GM19438 (cell line): Measurements from ENCODE around the gene PHTF2.

Experiments used
- ATAC-seq: cut with Tn5 transposase; IDR thresholded peaks from one replicate; pipeline ENCODE4 v1.9.1; 2021; ENCODE audit warnings: low read depth; ENCODE audit not compliant: unreplicated experiment

Gene PHTF2

DNA sequence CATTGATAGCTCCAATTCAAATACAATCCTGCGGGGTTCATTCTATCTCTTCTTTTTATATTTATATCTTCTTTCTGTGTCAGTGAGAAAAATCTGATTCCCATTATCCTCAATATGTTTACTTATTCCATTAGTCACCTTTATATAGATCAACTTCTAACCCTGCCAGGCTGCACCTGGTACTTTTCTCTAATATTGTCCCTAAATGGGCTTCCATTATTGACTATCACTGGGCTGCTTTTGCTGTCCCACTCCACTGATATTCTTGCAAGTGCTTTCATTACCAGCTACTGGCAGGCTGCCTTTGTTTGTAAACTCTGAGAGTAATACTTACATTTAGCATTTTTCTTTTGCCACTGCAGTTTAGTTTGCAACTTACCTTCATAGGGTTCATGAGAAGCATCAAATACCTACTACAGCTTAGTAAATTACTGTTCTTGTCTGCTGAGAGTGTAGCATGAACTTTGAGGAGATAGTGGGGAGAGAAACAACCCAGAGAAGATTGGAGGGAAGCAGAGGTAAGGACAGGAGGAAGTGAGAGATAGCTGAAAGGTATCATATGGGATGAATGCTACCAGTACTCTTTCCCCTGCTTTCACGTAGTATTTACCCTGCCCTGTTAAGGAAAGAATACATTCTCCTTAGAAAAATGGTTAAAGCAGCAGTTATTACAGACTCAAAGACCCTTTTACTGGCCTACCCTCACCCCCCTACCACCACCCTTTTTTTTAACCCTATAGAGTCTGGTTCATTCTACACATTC is 119.1 kb downstream of the PHTF2 start:
- no peak for ATAC-seq

DNA sequence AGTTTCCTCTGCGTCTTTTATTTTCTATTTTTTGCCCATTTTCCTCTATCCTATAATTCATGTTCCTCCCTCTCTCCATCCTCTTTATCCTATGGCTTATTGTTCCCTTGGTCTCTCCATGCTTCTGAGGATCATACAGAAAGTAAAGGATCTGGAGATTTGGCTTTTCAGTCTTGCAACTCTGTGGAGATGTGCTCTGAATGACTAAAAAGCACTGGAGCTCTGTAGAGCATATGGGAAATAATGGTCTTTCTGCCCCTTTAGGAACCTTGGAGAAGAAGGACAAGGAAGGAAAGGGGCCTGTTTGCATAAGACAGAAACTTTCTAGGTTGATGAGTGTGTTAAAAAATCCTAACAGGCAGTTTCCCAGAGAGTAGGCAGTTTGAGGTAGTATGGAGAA is 120.1 kb downstream of the PHTF2 start:
- ATAC-seq: no peak

DNA sequence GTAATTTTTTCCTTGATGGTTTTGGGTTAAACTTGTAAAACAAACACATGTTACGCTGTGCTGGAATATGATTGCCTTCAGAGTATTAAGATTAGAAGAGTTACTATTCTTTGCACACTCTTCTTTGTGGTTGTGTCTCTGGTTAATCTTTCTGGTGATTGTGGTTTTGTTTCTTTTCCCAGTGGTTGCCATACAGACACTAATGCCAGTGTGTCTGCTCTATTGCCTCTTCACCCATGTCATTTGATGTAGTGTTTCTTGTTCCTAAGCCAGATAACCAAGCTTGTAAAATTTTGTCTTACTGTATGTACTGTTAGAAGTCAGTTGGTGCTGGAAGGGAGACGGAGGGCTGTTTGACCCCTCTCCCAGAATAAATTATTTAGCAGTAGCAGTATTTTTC is 124.8 kb downstream of the PHTF2 start:
- no peak for ATAC-seq

DNA sequence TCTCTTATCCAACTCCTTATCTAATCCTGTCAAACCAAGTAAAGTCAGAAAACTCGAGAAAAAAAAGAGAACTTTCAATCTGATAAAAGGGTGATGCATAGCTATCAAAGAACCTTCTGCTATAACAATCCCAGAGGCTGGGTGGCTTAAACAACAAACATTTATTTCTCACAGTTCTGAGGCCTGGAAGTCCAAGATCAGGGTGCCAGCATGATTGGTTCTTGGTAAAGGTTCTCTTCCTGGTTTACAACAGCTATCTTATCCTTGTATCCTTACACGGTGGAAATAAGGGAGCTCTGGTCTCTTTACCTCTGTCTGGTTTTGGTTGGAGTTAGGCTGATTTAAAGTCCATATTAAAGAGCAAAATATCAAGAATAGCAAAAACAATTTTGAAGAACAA is 131.9 kb downstream of the PHTF2 start:
- no peak for ATAC-seq

DNA sequence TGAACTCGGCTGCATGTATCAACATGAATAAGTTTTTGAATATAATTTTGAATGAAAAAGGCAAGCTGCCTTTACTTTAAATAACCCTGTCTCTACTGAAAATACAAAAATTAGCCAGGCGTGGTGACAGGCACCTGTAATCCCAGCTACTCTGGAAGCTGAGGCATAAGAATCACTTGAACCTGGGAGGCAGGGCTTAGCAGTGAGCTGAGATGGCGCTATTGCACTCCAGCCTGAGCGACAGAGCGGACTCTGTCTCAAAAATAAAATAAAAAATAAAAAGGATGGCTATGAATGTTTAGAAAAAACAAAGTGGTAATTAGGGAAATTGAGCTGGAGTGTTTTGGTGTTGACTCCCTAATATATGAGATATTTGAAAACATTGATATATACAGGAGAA is 133.3 kb downstream of the PHTF2 start:
- ATAC-seq: no peak

DNA sequence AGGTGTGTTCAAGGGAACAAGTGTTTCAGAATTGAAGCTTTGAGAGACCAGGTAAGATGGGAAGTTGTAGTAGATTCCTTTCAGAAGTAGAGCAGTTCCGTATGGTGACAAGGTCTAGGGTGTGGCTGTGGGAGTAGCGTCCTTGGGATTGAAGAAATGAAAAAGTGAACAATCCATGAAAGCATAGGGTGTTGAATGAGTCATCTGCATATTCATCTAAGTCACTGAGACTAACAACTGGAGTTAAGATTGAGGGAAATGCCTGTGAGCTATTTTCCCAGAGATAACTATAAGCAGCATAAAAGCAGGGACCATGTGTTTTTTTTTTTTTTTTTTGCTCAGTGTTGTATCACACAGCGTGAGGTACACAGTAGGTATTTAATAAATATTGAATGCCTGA is 134.8 kb downstream of the PHTF2 start:
- no peak for ATAC-seq

DNA sequence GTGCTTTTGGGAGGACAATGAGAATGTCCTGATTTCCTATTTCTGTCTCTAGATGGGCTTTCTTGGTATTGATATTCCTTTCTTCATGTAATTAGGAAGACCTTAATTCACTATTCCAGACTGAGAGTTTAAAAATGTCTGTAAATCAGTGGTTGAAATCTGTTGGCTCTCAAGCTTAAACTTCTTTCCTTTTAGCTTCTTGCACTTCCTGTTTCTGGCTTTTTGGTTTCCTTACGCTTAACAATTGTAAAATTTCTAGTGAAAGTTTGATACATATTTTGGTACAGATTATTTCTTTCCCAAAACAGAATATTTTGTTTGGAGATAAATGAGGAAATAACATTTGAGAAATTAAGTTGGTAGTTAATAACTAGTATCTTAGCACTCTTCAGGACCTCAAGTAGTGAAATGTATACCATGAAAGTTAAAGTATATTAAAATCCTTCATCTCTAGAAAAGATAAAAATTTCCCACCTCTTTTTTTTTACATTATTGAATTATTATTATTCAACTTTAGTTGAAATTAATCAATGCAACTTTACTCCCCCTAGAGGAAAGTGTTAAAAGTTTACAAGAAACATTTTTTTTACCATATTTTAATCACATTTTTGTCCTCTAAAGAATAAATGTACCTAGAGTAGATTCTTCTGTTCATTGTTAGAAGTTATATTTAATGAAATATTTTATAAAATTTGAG is 137.2 kb downstream of the PHTF2 start:
- ATAC-seq: no peak

DNA sequence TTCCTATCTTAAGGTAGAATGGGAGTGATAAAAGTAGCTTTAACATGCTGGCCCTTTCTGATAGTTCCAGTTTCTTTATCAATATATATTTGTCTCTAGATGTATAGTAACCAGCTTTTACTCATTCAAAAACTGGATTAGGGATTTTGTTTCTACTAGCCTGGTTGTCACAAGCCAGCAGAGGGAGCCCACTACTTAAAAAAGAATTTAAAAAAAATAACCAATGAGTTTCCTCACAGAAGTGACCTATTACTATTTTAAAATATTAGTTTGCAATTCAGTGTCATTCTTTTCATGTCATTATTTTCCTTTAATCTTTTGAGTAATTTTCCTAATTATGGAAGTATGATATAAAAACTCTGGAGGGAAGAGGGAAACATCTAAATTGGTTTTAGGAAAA is 142.1 kb downstream of the PHTF2 start:
- no peak for ATAC-seq

DNA sequence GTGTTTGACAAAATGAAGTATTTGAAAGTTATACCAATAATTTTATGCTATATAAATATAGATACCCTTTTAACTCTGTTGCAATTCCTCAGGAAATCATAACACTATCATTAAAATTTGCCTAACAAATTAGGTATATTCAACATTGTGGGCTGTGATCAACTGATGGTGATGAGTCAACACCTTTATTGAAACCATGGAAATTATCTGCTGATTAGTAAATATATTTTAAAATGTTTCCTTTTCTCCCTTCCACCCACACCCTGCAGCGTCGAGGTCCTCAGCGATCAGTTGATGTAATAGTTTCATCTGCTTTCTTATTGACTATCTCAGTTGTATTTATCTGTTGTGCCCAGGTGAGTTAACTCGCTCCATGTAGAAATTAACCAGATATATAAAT is 143.9 kb downstream of the PHTF2 start:
- ATAC-seq: no peak

DNA sequence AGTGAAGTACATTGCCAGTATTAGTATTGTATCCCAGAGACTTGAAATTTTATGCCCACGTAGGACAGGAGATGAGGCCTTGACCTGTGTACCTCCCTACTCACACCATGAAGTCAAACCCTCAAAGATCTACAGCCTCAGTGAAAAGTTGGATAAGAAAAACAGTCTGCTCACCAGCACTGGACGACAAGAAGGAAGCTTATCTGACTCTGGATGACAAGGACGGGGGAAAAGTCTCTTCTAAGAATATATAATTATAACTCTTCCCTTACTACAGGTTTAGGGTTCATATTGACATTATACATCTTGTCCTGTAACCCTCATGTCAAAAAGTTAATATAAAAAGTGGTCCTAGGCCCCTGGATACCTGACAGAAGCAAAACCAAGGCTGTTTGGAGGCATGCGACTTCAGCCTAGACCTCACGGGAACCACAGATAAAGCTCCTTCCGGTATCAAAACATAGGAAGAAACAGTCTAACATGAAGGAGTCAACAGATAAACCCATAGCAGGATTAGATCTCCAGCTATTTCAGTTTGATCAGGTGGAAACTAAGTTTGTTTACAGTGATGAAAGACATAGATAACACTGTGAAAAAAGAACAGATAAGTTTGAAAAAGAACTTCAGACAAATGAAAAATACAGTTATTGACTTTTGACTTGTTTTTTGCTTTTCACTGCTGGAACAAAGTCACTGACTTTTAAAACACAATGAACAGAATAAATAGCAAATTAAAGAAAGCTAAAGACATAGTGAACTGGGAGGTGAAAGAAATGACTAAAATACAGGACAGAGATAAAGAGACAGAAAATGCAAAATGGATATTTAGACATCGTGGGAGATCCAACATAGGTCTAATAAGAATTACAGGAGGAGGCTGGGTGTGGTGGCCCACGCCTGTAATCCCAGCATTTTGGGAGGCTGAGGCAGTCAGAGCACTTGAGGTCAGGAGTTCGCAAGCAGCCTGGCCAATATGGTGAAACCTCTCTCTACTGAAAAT is 145.9 kb downstream of the PHTF2 start:
- ATAC-seq: no peak

DNA sequence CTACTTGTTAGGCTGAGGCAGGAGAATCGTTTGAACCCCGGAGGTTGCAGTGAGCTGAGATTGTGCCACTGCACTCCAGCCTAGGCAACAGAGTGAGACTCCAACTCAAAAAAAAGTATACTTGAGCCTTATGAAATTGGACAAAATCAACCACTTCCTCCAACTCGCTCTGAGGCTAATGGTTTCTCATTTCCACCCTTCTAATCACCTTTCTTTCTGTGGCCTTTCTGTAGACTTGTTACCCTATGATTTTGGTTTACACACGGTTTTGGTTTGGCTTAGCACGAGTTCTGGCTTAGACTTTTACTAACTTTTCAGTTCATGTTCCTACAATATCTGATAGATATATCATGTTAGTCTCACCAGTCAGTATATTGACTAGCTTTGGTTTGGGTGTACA is 152.0 kb downstream of the PHTF2 start:
- ATAC-seq: no peak

DNA sequence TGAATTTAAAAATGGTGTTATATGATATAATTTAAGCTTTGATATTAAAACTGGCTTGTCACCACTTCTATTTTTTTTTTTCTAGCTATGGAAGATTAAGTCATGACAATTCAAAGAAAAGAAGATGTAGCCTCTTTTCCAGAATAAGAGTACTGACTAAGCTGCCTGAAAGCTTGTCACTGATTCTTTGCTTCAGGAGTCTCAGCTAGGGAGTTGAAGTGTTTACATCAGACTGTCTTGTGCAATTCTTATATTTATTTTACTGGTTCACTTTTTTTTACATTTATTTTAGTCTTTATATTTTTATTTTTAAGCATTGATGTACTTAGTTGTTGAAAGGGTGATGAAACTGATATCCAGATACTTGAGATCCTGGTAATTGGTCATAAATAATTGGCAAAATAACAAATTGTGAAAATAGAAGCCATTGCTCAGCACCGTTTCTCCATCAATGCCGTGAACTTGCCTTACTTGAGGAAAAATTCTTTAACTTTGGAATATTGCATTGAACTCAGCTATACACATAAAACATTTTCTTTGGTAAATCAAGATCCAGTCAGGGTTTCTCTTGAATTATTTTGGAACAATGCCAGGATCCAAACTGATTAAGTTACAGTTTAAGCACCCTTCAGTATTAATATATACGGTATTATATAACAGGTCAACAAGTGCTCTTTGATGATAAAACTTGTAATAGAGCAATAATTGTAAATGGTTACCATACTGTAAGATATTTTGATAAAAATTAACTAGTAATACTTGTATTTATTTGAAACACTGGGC is 156.4 kb downstream of the PHTF2 start:
- ATAC-seq: no peak

DNA sequence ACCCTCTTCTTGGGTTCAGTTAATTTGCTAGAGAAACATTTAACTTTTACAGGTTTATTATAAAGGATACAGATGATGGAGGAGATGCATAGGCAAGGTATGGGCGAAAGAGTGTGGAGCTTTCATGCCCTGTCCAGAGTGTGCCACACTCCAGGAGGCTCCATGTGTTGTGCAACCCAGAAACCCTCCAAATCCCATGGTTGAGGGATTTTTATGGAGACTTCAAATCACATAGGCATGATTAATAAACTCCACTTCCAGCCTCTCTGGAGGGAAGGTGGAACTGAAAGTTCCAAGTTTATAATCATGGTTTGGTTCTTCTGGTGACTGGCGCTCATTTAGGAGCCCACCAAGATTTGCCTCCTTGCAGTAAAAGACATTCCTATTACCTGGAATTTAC is 159.9 kb downstream of the PHTF2 start:
- no peak for ATAC-seq

DNA sequence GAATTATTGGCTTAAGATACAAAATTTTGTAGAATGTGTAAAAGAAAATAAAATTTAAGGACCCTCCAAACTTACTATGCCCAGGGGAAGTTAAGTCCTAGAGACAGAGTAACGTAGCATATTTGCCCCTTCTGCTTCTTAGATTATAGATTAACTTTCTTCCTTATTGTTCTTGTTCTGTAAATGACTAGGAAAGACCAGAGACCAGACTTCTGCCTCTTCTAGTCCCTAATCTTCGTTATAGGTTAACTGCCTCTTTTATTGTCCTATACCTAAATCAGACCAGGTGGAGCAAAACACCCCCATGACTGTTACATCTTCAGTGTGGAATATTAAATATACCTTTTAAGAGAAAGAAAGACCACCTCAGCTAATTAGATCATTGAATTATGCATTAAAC is 160.5 kb downstream of the PHTF2 start:
- ATAC-seq: no peak

DNA sequence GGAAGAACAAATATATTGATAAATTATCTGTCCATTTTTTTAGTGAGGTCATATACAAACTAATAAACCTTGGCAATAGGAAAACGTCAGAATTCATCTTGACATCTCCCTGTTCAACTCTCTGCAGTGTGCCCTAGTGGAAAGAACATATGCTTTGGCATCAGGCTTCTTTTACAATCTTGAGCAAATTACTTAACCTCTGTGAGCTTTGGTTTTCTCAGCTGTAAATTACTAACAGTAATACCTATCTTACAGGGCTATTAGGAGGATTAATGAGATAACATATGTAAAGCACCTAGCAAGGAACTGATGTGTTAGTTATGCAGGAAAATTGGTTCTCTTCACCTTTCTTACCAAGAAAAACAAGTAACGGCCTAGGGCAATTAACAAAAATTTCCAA is 161.8 kb downstream of the PHTF2 start:
- ATAC-seq: no peak

DNA sequence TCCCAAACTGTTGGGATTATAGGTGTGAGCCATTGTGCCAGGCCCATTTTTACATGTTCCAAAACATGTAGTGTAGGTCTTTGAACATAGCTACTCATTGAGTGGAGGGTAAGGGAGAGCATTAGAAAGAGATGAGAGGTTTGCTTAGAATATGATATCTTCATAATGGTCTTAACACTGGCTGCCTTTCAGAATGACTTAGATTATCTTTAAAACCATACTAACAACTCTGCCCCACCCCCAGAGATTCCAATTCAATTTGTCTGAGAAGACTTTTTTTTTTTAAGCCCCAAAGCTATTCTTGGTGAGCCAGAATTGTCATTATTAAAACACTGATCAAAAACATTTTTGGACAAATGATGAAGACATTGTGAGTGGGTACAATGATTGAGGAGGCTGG is 168.9 kb downstream of the PHTF2 start:
- ATAC-seq: no peak

DNA sequence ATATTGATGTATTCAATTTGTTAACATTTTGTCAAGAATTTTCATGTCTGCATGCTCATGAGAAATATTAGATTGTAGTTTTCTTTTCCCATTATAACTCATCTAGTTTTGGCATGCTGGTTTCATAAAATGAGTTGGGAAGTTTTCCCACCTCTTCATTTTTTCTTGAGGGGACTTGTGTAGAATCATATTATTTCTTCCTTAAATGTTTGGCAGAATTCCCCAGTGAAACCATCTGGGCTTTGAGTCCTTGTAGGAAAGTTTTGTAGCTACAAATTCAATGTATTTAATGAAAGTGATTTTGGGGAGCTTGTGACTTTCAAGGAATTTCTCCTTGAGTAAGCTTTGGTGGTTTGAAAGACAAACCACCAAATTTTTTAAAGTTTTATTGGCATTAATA is 173.2 kb downstream of the PHTF2 start:
- ATAC-seq: no peak

DNA sequence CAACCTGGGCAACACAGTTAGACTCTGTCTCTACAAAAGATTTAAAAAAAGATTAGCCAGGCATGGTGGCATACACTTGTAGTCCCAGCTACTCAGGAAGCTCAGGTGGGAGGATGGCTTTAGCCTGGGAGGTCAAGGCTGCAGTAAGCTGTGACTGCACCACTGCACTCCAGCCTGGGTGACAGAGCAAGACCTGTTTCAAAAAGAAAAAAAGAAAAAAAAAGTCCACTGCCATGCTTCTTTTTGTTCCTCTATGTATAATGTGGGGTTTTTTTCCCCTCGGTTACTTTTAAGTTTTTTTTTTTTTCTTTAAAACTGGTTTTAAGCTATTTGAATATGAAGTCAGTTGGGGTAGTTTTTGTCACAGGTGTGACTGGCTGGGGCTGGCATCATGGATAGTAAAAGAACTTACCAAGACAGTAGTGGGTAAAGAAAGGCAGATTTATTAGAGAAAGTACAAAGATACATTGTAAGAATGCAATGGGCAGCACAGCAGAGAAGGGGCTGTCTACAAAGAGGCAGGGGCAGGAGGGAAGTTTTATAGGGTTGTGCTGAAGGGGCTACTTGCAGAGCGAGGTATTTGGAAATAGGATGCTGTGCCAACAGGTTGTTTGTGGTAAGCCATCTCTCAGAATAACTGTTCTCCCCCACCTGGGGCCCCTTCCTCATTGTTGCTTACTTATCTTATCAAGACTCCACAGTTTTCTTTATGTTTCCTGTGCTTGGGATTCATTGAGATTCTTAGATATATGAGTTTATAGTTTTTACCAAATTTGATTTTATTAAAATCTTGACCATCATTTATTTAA is 177.3 kb downstream of the PHTF2 start:
- ATAC-seq: no peak

DNA sequence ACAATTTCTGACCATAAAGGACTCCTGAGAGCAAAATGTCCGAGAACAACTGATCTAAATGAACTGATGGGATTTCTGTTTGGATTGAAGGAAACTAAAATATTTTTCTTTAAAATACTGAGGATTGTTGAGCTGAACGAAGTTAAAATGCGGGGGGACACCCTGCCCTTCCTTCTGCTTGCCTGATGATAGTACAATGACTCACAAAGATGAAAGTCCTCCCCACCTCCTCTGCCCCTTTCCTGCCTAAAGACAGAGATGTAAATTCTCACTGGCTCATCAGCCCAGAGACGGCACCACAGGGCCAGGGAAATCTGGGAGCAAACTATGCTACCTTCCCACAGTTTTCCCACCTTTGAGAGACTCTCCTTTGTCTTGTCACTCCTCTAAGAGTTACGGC is 180.6 kb downstream of the PHTF2 start:
- no peak for ATAC-seq
